ENCODE results near the gene FAM193A. TPM values are rescaled to one million over a fixed set of nuclear protein-coding genes. Genes with fewer than 3 reads are reported as not detected.

FAM193A gene
- polyA plus RNA-seq, 4 donors, result 10.0 to 19.2 (median 12.8) TPM

DNA sequence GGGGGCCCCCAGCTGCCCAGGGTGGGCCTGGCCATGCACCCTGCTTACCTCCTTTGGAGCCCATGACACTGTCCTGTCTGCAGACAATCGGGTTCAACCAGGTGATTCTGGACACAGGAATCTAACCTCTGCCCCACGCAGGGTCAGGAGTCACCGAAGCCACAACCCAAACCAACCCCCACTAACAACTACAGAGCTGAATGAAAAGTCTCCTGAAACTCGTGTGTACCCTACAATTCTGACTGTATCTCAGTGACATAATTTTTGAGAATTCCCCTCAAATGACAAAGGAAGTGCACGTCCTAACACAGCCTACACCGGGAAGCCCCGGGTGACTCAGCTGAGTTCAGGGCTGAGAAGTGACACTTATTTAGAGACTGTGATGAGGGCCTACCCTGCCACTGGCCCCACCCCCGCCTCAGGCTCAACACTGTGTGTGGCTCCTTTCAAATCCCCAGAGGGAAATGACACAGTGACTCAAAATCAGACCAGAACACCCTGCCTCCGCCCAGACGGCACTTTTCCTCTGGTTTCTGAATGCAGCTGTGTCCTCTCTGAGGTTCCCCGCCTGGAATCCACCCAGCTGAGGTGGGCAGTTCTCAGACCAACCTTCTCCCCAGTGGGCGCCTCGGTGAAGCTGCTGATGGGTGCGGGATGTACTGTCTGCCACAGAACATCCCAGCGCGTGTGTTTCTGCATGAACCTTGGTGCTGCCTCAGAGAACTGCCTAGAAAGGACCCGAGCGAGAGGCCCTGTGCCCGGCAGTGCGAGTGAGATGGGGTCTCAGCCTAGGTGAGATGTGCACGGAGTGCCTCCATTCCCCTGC lies 209.7 kb downstream of the FAM193A start:
- DNase-seq, result no peak
- Histone ChIP-seq H3K4me1 (ENCODE audit: control insufficient read depth in 3 of 3, insufficient read depth in 2 of 3, low read depth in 1 of 3, low read length in 2 of 3) (peaks cover 0 to 9% (median 0%) of the 10 kb centered on the region in 3 donors), H3K36me3 (ENCODE audit: control insufficient read depth in 3 of 3, insufficient read depth in 2 of 3, low read depth in 1 of 3, low read length in 3 of 3) (peaks cover 17 to 73% (median 27%) of the 10 kb centered on the region in 3 donors), H3K9me3 (ENCODE audit: control insufficient read depth in 2 of 2, insufficient read depth in 1 of 2, low read depth in 1 of 2, low read length in 1 of 2) (no peaks in the 10 kb centered on the region), H3K27me3 (ENCODE audit: control insufficient read depth in 3 of 3, insufficient read depth in 3 of 3, low read length in 3 of 3) (no peaks in the 10 kb centered on the region), H3K27ac (ENCODE audit: low read depth in 1 of 3, low read length in 2 of 3) (peak overlapping the region in 1 of 3 donors; percentile 77), H3K4me3 (ENCODE audit: low read depth in 1 of 3, low read length in 3 of 3) (no peak overlapping the region)
- no peak for FAIRE-seq
- WGBS, 3 donors, result 64 to 80% (median 67%) methylated on average over 21 of the region's 21 CpGs

DNA sequence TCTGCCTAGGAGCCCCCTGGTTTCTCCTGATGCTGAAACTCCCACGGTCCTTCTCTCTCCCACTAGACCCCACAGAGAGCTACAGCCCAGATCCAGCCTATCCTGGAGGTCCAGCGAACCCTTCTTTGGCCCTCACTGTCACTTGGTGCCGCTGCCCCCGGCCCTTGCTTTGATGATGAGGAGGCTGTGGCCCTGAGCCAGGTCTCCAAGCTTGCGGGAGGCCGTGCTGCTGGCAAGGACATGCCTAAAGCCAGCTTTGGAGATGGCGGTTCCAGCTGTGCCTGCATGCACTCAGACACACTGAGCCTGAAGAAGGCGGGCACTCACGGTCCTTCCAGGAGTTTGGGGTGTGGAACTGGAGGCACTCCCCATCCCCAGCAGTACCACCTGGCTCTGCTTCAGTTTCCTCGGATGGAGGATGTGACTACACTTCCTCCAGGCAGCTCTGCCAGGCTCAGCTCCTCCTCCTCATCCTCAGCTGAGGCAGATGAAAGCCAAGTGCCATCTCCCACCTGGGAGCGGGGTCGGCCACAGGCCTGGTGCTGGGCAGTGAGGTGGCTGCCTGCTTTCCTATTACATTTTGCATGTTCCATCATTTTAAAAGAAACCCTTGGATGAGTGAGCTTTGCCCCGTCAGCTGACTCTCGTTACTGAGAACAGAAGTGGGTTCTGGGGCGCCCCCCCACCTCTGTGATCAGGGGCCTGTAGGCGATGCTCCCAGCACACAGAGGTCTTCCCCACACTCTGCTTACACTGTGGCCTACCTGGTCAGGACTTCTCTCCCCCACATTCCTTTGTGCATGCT lies 210.6 kb downstream of the FAM193A start:
- no peak for FAIRE-seq
- H3K4me3 ChIP-seq (ENCODE audit: low read depth in 1 of 3, low read length in 3 of 3), result no peak overlapping the region
- no peaks in the 10 kb centered on the region for H3K9me3 ChIP-seq (ENCODE audit: control insufficient read depth in 2 of 2, insufficient read depth in 1 of 2, low read depth in 1 of 2, low read length in 1 of 2)
- H3K27me3 ChIP-seq (ENCODE audit: control insufficient read depth in 3 of 3, insufficient read depth in 3 of 3, low read length in 3 of 3), result no peaks in the 10 kb centered on the region
- H3K36me3 ChIP-seq (ENCODE audit: control insufficient read depth in 3 of 3, insufficient read depth in 2 of 3, low read depth in 1 of 3, low read length in 3 of 3), result peaks cover 16 to 65% (median 27%) of the 10 kb centered on the region in 3 donors
- 80 to 89% (median 84%) methylated on average over 16 of the region's 16 CpGs for WGBS, 3 donors
- H3K4me1 ChIP-seq (ENCODE audit: control insufficient read depth in 3 of 3, insufficient read depth in 2 of 3, low read depth in 1 of 3, low read length in 2 of 3), result peaks cover 0 to 9% (median 0%) of the 10 kb centered on the region in 3 donors
- peak overlapping the region in 1 of 3 donors; percentile 55 for H3K27ac ChIP-seq (ENCODE audit: low read depth in 1 of 3, low read length in 2 of 3)
- no peak for DNase-seq

DNA sequence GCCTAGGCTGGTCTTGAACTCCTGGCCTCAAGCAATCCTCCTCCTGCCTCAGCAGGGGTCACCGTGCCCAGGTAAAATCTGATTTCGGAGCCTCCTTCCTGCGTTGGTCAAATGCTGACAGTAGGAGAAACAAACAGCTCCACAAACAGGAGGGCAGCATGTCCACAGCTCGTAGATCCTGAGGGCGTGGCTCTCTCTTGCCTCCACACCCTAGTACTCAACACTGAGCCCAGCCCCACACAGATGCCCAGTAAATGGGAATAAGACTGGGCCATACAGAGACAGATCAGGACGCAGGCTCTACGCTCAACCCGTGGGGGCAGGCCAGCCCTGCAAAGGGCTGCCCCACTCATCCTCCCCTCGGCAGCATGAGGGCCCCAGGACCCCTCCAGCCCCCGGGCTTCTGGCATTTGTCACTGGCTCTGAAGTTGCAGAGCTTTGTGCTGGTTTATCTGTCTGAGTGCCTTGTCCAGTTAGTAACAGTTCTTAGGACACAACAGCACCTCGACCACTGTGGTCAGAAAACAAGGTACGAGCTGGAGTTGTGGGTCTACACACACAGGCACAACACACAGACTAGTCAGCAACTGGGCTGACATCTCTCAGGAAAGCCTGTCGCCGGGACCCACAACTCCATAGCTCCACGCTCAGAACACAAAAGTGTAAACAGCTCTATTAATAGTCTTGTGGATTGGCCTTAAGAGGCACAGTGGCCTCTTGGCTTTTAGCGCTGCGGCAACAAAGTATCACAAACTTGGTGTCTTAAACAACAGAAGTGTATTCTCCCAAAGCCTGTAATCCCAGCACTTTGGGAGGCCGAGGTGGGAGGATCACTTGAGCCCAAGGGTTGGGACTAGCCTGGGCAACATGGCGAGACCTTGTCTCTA lies 214.5 kb downstream of the FAM193A start:
- H3K27ac ChIP-seq (ENCODE audit: low read depth in 1 of 3, low read length in 2 of 3), result peak overlapping the region in 1 of 3 donors; percentile 6
- WGBS, 3 donors, result 69 to 81% (median 72%) methylated on average over 19 of the region's 19 CpGs
- no peak for FAIRE-seq

DNA sequence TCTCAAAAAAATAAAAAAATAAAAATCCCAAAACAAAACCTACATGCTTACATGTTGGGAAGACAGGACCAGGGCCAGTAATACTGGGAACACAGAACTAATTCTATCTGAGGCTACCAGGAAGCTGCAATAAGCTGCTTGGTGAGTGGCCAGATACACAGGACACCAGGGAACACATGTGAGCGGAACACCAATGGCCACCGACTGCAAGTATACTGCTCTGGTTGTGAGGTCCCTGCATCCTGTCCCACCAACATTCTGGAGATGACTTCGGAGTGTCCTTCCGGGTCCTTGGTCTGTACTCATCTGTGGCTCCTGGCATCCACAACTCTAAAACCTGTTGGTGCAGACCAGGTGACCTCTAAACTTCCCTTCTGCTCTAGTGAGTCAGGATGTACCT lies 217.0 kb downstream of the FAM193A start:
- DNase-seq (no peak), FAIRE-seq (no peak)
- H3K36me3 ChIP-seq (ENCODE audit: control insufficient read depth in 3 of 3, insufficient read depth in 2 of 3, low read depth in 1 of 3, low read length in 3 of 3), result peaks cover 0 to 18% (median 3%) of the 10 kb centered on the region in 3 donors
- H3K4me1 ChIP-seq (ENCODE audit: control insufficient read depth in 3 of 3, insufficient read depth in 2 of 3, low read depth in 1 of 3, low read length in 2 of 3), result peaks cover 0 to 15% (median 6%) of the 10 kb centered on the region in 3 donors
- H3K9me3 ChIP-seq (ENCODE audit: control insufficient read depth in 2 of 2, insufficient read depth in 1 of 2, low read depth in 1 of 2, low read length in 1 of 2), result no peaks in the 10 kb centered on the region
- H3K27ac ChIP-seq (ENCODE audit: low read depth in 1 of 3, low read length in 2 of 3), result no peak overlapping the region
- no peak overlapping the region for H3K4me3 ChIP-seq (ENCODE audit: low read depth in 1 of 3, low read length in 3 of 3)
- 82 to 87% (median 85%) methylated on average over 4 of the region's 4 CpGs for WGBS, 3 donors
- no peaks in the 10 kb centered on the region for H3K27me3 ChIP-seq (ENCODE audit: control insufficient read depth in 3 of 3, insufficient read depth in 3 of 3, low read length in 3 of 3)

More for the DNA sequence above, 214.5 kb downstream of the FAM193A start:
- no peak overlapping the region for H3K4me3 ChIP-seq (ENCODE audit: low read depth in 1 of 3, low read length in 3 of 3)
- no peaks in the 10 kb centered on the region for H3K9me3 ChIP-seq (ENCODE audit: control insufficient read depth in 2 of 2, insufficient read depth in 1 of 2, low read depth in 1 of 2, low read length in 1 of 2)
- H3K27me3 ChIP-seq (ENCODE audit: control insufficient read depth in 3 of 3, insufficient read depth in 3 of 3, low read length in 3 of 3), result no peaks in the 10 kb centered on the region
- peak in 1 of 2 donors; percentile 61 for DNase-seq
- peaks cover 0 to 7% (median 3%) of the 10 kb centered on the region in 3 donors for H3K4me1 ChIP-seq (ENCODE audit: control insufficient read depth in 3 of 3, insufficient read depth in 2 of 3, low read depth in 1 of 3, low read length in 2 of 3)
- peaks cover 2 to 37% (median 16%) of the 10 kb centered on the region in 3 donors for H3K36me3 ChIP-seq (ENCODE audit: control insufficient read depth in 3 of 3, insufficient read depth in 2 of 3, low read depth in 1 of 3, low read length in 3 of 3)

DNA sequence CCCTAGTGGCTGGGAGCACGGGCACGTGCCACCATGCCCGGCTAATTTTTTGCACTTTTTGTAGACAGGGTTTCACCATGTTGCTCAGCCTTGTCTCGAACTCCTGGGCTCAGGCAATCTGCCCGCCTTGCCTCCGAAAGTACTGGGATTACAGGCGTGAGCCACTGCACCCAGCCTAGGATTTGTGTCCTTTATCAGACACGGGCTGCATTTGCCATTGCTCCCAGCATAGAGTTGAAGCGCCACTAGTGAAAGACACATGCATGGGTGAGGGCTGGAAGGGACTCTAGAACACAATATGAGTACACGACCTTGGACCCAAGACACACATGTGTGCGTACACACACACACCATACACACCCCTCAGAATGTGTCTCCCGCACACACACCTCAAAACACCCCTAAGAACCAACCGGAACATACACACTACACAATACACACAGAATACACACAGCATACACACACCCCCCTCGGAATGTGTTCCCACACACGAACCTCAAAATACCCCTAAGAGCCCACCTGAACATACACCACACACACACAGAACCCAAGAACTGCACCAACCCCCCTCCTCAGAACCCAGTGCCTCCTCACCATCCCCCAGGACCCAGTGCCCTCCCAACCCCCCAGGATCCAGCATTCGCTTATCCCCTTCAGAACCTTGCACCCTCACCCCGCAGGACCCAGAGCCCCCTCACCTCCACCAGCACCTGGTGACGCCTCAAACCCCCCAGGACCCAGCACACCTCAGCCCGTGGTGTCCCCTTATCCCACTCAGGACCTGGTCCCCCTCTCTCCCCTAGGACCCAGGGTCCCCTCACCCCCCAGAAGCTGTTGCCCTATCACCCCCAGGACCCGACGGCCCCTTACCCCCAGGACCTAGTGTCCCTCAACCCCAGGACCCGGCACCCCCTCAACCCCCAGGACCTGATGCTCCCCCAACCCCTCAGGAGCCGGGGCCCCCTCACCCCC lies 218.7 kb downstream of the FAM193A start:
- Histone ChIP-seq H3K36me3 (ENCODE audit: control insufficient read depth in 3 of 3, insufficient read depth in 2 of 3, low read depth in 1 of 3, low read length in 3 of 3) (peaks cover 0 to 18% (median 3%) of the 10 kb centered on the region in 3 donors), H3K27me3 (ENCODE audit: control insufficient read depth in 3 of 3, insufficient read depth in 3 of 3, low read length in 3 of 3) (no peaks in the 10 kb centered on the region), H3K9me3 (ENCODE audit: control insufficient read depth in 2 of 2, insufficient read depth in 1 of 2, low read depth in 1 of 2, low read length in 1 of 2) (no peaks in the 10 kb centered on the region), H3K4me1 (ENCODE audit: control insufficient read depth in 3 of 3, insufficient read depth in 2 of 3, low read depth in 1 of 3, low read length in 2 of 3) (peaks cover 0 to 24% (median 11%) of the 10 kb centered on the region in 3 donors), H3K4me3 (ENCODE audit: low read depth in 1 of 3, low read length in 3 of 3) (peak overlapping the region; percentile 59 to 90 (median 88)), H3K27ac (ENCODE audit: low read depth in 1 of 3, low read length in 2 of 3) (peak overlapping the region; percentile 75 to 96 (median 93))
- peak; percentile 26 to 73 for DNase-seq
- FAIRE-seq, result no peak
- WGBS, 3 donors, result 15 to 47% (median 24%) methylated on average over 23 of the region's 23 CpGs

DNA sequence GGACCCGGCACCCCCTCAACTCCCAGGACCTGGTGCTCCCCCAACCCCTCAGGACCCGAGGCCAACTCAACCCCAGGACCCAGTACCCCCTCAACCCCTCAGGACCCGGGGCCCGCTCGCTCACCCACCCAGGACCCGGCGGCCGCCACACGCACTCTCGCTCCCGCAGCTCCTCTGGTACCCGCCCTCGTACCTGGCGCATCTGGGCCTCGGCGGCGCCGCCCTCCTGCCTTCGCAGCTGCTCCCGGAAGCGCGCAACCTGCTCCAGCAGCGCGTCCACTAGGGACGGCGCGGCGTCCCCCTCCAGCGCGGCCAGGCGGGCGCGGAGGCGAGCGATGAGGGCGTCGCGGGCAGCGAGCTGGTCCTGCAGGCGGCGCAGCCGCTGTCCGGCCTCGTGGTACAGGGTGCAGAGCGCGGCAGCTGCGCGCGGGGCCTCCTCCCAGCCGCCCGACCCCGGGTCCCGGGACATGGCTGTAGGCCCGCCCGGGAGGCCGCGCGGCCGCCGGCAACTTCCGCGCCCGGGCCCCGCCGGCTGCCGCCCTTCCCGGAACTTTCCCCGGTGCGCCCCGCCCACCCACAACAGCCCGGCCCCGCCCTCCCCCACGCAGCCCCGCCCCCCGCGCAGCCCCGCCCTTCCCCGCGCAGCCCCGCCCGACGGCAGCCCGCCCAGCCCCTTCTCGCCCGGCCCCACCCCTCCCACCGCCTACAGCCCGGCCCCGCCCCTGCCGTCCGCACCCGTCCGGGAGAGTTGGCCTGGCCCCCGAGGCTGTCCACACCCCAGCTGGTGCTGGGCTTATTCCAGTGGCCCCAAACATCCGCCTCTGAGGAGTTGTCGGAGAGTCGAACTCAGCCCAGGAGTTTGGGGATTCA lies 219.6 kb downstream of the FAM193A start, which contains the start of gene TNIP2:
TSS of gene TNIP2 (minus strand) at position 516 of the 870 bp plus-strand sequence. CDS start at position 469, 47 bp downstream.
- no peaks in the 10 kb centered on the region for H3K27me3 ChIP-seq (ENCODE audit: control insufficient read depth in 3 of 3, insufficient read depth in 3 of 3, low read length in 3 of 3)
- DNase-seq, result peak; percentile 87 to 93
- H3K9me3 ChIP-seq (ENCODE audit: control insufficient read depth in 2 of 2, insufficient read depth in 1 of 2, low read depth in 1 of 2, low read length in 1 of 2), result no peaks in the 10 kb centered on the region

More for the DNA sequence above, 219.6 kb downstream of the FAM193A start, which contains the start of gene TNIP2:
- Histone ChIP-seq H3K27ac (ENCODE audit: low read depth in 1 of 3, low read length in 2 of 3) (peak within 1 kb of the TSS; percentile 75 to 96 (median 93)), H3K36me3 (ENCODE audit: control insufficient read depth in 3 of 3, insufficient read depth in 2 of 3, low read depth in 1 of 3, low read length in 3 of 3) (peaks cover 0 to 11% (median 3%) of the 10 kb centered on the region in 3 donors), H3K4me3 (ENCODE audit: low read depth in 1 of 3, low read length in 3 of 3) (peak within 1 kb of the TSS; percentile 59 to 90 (median 88)), H3K4me1 (ENCODE audit: control insufficient read depth in 3 of 3, insufficient read depth in 2 of 3, low read depth in 1 of 3, low read length in 2 of 3) (peaks cover 0 to 33% (median 11%) of the 10 kb centered on the region in 3 donors)
- FAIRE-seq, result no peak
- WGBS, 3 donors, result 0 to 1% (median 1%) methylated on average over 36 to 94 of the region's 96 CpGs
